GM18499 (cell line): Measurements from ENCODE around the gene PPP1CA.
"Not testable (repeated sequence)": the region's sequence is repeated elsewhere in the genome, so short reads cannot be mapped to it uniquely, and the experiment has no call there.

Experiments
- ATAC-seq: cut with Tn5 transposase; IDR thresholded peaks from one replicate; pipeline ENCODE4 v1.9.1; 2021; ENCODE audit warnings: moderate number of reproducible peaks; ENCODE audit not compliant: insufficient read depth, unreplicated experiment

Gene PPP1CA

GRCh38 chr11:67405688-67406339 is 4.2 kb upstream of the PPP1CA start:
- no peak for ATAC-seq

GRCh38 chr11:67405196-67405567 is 3.5 kb upstream of the PPP1CA start:
- ATAC-seq: no peak

- ATAC-seq: no peak
Observed at GRCh38 chr11:67404515-67405195, 3.0 kb upstream of the PPP1CA start.

GRCh38 chr11:67403085-67403484 is 1.4 kb upstream of the PPP1CA start:
- ATAC-seq: not testable (repeated sequence)

GRCh38 chr11:67402192-67402839 is 658 bp upstream of the PPP1CA start:
- ATAC-seq: not testable (repeated sequence)

- no peak for ATAC-seq
Observed at GRCh38 chr11:67400942-67401494, 640 bp downstream of the PPP1CA start.

GRCh38 chr11:67400251-67400941 is 1.3 kb downstream of the PPP1CA start:
- ATAC-seq: no peak

- no peak for ATAC-seq
Observed at GRCh38 chr11:67398661-67399563, 2.7 kb downstream of the PPP1CA start.

GRCh38 chr11:67397986-67398660 is 3.5 kb downstream of the PPP1CA start:
- ATAC-seq: no peak

- ATAC-seq: no peak
Observed at GRCh38 chr11:67397536-67397935, 4.1 kb downstream of the PPP1CA start.

GRCh38 chr11:67396587-67397389 is 4.9 kb downstream of the PPP1CA start:
- ATAC-seq: no peak

- no peak for ATAC-seq
Observed at GRCh38 chr11:67396259-67396581, 5.4 kb downstream of the PPP1CA start.

- no peak for ATAC-seq
Observed at GRCh38 chr11:67395555-67396258, 6.0 kb downstream of the PPP1CA start.

- no peak for ATAC-seq
Observed at GRCh38 chr11:67393990-67394389, 7.7 kb downstream of the PPP1CA start.

GRCh38 chr11:67393437-67393836 is 8.2 kb downstream of the PPP1CA start:
- no peak for ATAC-seq

GRCh38 chr11:67392183-67392715 is 9.4 kb downstream of the PPP1CA start:
- no peak for ATAC-seq

GRCh38 chr11:67391304-67392182 is 10.1 kb downstream of the PPP1CA start, which contains the start of gene RAD9A:
Gene RAD9A (plus strand): TSS chr11:67391986. CDS start chr11:67392045, 59 bp downstream.
- no peak for ATAC-seq
